SHP77 treated with DMSO at 0.1 percent for 48 hours (cell line): ENCODE measurements around the gene SLC40A1.

ENCODE experiments used
- DNase-seq: peaks from one replicate; lab custom pipeline; 2025; lab: John Stamatoyannopoulos, UW

SLC40A1 gene

DNA sequence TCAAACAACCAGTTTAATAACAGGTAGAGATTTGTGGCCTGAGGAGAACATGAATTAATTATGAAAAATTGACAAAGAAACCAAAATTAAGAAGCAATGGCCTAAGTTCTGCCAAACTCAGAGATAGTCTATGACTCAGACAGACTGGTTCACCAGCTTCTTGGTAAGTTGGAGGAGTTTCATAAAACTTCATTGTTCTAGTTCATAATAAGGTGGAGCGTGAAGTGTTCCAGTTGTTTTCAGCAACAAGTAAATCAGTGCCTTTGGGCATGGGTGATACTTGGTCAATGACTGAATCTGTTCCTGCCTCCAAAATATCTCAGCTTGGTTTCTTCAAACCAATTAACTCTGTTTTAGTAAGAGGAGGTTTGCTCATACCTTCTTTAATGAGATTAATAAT is 40.0 kb downstream of the SLC40A1 start:
- DNase-seq: no peak

DNA sequence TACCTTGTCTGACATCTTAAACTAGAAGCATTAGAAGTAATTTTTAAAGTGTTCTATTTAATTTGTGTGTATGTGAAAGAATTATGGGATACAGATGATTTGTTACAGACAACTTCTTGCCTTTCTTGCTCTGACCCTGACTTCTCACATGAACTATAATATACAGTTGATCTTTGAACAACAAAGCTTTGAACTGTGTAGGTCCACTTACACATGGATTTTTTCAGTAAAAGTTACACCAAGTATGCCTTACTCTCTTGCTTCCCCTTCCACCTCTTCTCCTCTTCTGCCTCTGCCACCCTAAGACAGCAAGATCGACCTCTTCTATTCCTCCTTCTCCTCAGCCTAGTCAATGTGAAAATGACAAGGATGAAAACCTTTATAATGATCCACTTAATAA is 42.2 kb downstream of the SLC40A1 start:
- no peak for DNase-seq

GRCh38 chr2:189536830-189537229 is 43.8 kb downstream of the SLC40A1 start:
- DNase-seq: no peak

GRCh38 chr2:189534854-189535832 is 45.4 kb downstream of the SLC40A1 start:
- no peak for DNase-seq

GRCh38 chr2:189533288-189534035 is 47.1 kb downstream of the SLC40A1 start:
- DNase-seq: no peak

DNA sequence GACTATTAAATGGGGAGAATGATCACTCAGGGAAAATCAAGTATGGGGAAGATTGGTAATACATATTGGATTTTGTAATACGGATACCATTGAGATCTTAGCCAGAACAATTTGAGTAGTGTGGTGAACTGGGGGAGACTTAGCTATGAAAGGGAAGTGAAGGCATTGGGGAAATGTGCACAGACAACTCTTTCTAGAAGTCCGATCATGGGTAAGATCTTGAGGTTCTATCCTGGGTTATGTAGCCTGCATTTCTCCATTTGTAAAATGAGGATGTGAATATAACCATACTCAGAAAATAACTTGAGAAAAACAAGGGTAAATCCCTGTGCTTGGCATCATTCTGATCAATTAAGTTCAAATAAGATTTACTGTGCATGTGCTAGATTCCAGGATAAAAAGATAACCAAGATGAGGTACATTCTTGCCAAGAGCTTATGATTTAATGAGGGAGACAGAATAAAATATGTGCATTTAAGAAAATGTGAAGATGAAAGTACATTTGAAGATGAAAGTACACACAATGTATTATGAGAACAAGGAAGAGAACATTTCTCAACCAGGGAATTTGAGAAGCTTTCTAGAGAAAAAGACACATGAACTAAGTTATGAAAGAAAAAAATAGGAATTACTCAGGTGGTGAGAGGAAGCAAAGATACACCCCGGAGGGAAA is 49.5 kb downstream of the SLC40A1 start:
- no peak for DNase-seq

DNA sequence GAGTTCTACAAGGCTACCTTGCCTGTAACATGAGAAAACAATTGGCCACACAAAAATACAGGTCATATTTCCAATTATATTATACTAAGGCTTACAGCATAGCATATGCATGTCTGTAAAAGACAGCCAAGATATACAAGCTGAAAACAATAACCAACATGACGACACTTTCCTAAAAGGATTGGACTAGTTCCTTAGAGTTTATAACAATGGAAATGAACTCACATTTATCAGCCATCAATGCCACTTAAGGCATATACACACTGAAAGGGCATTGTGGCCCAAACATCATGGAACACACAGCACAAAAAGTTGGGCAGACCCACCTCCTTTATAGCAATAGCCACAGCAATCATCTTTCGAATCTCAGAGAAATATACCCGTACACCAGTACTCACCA is 52.0 kb downstream of the SLC40A1 start:
- no peak for DNase-seq

GRCh38 chr2:189527812-189528592 is 52.6 kb downstream of the SLC40A1 start:
- DNase-seq: no peak

DNA sequence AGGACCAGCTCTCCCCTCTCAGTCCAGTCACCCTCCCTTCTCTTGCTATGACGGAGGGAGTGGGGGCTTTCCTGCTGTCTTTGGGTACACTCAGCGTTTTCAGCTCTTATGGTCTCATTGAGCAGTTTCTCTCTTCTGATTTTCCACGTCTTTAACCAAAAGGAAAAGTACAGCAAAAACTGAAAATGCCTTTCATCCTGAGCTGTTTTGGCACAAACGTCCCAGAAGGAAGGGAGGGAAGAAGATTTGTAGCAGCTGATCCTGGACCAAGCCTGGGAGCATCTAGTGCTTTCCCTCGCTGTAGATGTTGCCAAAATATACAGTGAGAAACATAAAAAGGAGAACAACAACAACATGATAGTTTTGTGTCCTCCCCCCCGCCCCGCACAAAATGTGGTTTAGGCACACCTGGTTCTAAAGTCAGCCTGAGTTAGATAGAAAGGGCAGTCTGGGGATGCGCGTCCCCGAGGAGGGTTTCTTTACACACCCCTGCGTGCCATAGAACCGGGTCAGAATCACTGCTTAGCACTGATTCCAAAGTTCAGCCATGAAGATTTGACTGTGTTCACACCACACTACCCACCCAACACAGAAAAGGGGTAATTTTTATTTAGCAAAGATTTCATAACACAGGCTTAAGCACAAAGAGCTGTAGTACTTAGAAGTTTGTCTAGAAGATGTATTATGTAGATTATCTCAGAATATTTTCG is 53.4 kb downstream of the SLC40A1 start:
- no peak for DNase-seq

GRCh38 chr2:189526241-189526640 is 54.3 kb downstream of the SLC40A1 start:
- no peak for DNase-seq

DNA sequence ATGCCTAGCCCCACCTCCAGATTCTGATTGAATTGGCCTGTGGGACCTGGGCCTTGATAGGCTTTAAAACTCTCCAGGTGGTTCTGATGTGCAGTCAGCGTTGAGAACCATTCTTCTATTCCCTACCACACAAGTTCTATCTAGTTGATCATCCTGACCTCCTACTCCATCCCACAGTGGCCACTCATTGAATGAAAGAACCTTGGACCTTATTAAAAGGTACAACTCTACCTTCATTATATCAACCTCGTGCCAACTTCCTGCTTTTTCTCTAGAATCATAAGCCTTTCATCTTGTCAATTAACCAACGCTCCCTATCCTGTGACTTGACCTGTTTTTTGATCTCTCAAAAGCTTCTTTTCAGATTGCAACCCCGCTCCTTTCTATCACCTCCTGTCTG is 55.8 kb downstream of the SLC40A1 start:
- no peak for DNase-seq

GRCh38 chr2:189522435-189523151 is 58.0 kb downstream of the SLC40A1 start:
- no peak for DNase-seq

- DNase-seq: no peak
These were observed 58.7 kb downstream of the SLC40A1 start for GRCh38 chr2:189521699-189522434.

DNA sequence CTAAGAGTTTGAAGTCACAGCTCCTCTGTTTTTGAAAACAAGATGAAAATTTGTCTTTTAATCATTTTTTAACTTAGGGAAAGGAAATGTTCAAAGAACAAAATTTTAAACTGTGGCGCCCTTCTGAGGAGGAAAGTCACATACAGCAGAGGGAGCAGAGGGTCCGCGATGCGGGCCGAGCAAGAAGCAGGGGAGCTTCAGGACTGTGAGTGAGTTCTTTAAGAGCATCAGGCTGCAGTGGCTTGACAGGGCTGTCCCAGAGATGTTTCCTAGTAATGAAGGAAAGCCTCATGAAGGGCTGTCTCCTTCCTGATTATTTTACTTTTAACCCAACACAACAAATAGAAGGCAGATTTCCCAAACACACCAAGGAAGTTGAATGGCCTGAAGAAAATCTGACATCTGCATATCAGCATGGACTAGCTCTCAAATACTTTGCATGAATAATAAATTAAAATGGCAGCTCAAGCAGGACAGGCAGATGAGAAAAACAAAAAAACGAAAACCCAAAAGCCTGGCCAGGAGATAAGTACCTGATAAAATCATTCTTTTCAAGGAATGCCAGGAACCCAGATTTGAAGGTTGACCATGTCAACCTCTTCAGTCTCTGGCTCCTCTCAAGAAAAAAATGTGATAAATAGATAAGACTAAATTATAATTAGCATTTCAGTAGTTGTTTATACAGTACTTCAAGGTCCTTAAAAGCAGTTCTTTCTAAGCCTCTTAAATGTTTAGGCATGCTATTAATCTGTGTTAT is 60.8 kb downstream of the SLC40A1 start:
- DNase-seq: no peak

- DNase-seq: no peak
These were observed 62.6 kb downstream of the SLC40A1 start for GRCh38 chr2:189517847-189518535.

GRCh38 chr2:189516546-189516945 is 64.0 kb downstream of the SLC40A1 start:
- no peak for DNase-seq

DNA sequence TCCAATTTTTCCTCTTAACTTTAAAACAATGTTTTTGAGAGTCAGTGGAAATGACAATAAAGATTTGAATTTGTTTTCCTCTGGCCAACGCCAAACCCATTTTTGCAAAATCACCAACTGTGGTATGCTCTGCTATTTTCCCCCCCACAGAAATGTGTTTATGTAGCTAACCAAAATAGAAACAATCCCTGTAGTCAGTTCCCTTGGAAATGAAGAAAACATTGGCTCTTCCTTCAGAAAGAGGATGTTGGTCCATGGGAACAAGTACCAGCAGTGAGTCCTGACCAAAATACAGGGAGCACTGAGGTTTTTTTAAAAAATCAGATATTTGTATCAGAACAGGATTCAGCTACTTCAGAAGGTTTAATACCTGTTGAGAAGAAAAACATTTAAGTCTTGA is 65.3 kb downstream of the SLC40A1 start:
- DNase-seq: no peak

DNA sequence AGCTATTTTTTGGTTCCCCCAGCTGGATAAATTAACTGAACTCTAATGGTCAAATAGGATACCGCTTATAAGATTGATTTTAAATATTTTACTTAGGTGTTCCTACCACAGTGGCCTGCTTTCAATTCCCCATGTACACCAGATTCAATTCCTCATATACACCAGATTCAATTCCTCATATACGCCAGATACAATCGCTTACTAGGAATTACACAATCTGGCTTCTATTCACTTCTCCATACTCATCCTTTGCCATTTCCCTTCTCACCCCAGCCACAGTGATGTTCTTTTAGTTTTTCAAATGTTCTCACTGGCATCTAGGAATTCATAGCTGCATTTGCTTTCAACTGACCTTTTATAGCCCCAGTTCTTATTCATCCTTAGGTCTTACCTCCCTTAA is 66.5 kb downstream of the SLC40A1 start:
- no peak for DNase-seq
